Keratinocyte (primary cell): Measurements from ENCODE around the gene TUBGCP6. TPM values are rescaled to one million over a fixed set of nuclear protein-coding genes. Genes with fewer than 3 reads are reported as not detected.

ENCODE experiments used
- DNase-seq: peaks from one replicate; pipeline ENCODE4 v3.0.0-alpha.2; 2011; ENCODE audit warnings: low read depth, missing footprints, low spot score
- FAIRE-seq: peaks from 2 replicates; lab custom pipeline; 2011; peaks lifted over from hg19 to GRCh38; lab: Jason Lieb, UNC
- H2AFZ ChIP-seq: 2 replicates; pipeline ENCODE4 v1.6.0; 2012; ENCODE audit warnings: low read length, control low read depth, inconsistent platforms; ENCODE audit not compliant: control insufficient read depth
- H3K27ac ChIP-seq: 2 replicates; pipeline ENCODE4 v1.5.1; 2011; ENCODE audit warnings: low read length; ENCODE audit not compliant: control insufficient read depth, insufficient read depth
- H3K27me3 ChIP-seq: 3 replicates; pipeline ENCODE4 v1.6.0; 2011; ENCODE audit warnings: low read length; ENCODE audit not compliant: control insufficient read depth, insufficient read depth; ENCODE audit errors: extremely low read depth
- H3K36me3 ChIP-seq, 2 experiments: 2 replicates in 1 of 2; 3 replicates in 1 of 2; pipeline ENCODE4 v1.5.1; 2011; ENCODE audit warnings: low read length in 2 of 2, mild to moderate bottlenecking in 1 of 2; ENCODE audit not compliant: control insufficient read depth in 2 of 2, insufficient read depth in 2 of 2; ENCODE audit errors: extremely low read depth in 1 of 2
- H3K4me1 ChIP-seq: 3 replicates; pipeline ENCODE4 v1.5.1; 2011; ENCODE audit warnings: low read length; ENCODE audit not compliant: control insufficient read depth, insufficient read depth; ENCODE audit errors: extremely low read depth
- H3K4me2 ChIP-seq: 3 replicates; pipeline ENCODE4 v1.6.0; 2011; ENCODE audit warnings: low read depth, low read length; ENCODE audit not compliant: control insufficient read depth, insufficient read depth; ENCODE audit errors: extremely low read depth
- H3K4me3 ChIP-seq, 3 experiments: fragments of 200-600 bp in 1 of 3; sonication (generic) in 1 of 3; 2 replicates in 2 of 3; 3 replicates in 1 of 3; pipeline ENCODE4 v1.5.1; 2011 to 2016; ENCODE audit warnings: low read length in 3 of 3, mild to moderate bottlenecking in 3 of 3, control low read depth in 2 of 3, inconsistent platforms in 1 of 3, low read depth in 1 of 3, mixed read lengths in 1 of 3, mixed run types in 1 of 3, moderate library complexity in 1 of 3; ENCODE audit not compliant: control insufficient read depth in 2 of 3, insufficient read depth in 2 of 3; ENCODE audit errors: extremely low read depth in 1 of 3
- H3K79me2 ChIP-seq: 2 replicates; pipeline ENCODE4 v1.6.0; 2012; ENCODE audit warnings: low read length; ENCODE audit not compliant: control insufficient read depth, insufficient read depth
- H3K9ac ChIP-seq: 3 replicates; pipeline ENCODE4 v1.6.0; 2011; ENCODE audit warnings: low read length; ENCODE audit not compliant: control insufficient read depth, insufficient read depth; ENCODE audit errors: extremely low read depth
- H3K9me1 ChIP-seq: 3 replicates; pipeline ENCODE4 v1.6.0; 2011; ENCODE audit warnings: low read length; ENCODE audit not compliant: control insufficient read depth, insufficient read depth; ENCODE audit errors: extremely low read depth
- H3K9me3 ChIP-seq: 2 replicates; pipeline ENCODE4 v1.5.1; 2012; ENCODE audit warnings: low read depth, low read length; ENCODE audit not compliant: control insufficient read depth
- H4K20me1 ChIP-seq: 3 replicates; pipeline ENCODE4 v1.6.0; 2011; ENCODE audit warnings: low read length; ENCODE audit not compliant: control insufficient read depth, insufficient read depth; ENCODE audit errors: extremely low read depth
- EZH2 ChIP-seq: IDR thresholded peaks from one replicate; pipeline ENCODE4 v1.6.1; 2012; ENCODE audit warnings: inconsistent platforms, mild to moderate bottlenecking, low read length, moderate library complexity
- dilution Hi-C: fragments of 300-500 bp; cut with MboI; formaldehyde crosslinking; loops from one replicate; pipeline ENCODE4 v1.7.0; 2020; ENCODE audit warnings: low sequenced_read_pairs; ENCODE audit not compliant: extremely low pct_ligation_motif_present
- polyA plus RNA-seq, 5 experiments: library from polyadenylated mRNA; depleted of rRNA in 3 of 5; stranded (reverse) in 3 of 5; stranded (forward) in 1 of 5; unstranded in 1 of 5; fragments of >200 nt; gene quantifications; 1 replicate in 1 of 5; 2 replicates in 3 of 5; 3 replicates in 1 of 5; pipeline versions ENCODE4 v1.2.1 to v1.2.3, GENCODE V29; 2011 to 2012; ENCODE audit warnings: missing spikeins in 2 of 5, low read depth in 1 of 5, low replicate concordance in 1 of 5
- TF ChIP-seq, protein P1 (sequence below), 3 experiments: IDR thresholded peaks in 1 of 3; conservative IDR thresholded peaks in 1 of 3; optimal IDR thresholded peaks in 1 of 3; 2 replicates in 2 of 3; 3 replicates in 1 of 3; pipeline versions ENCODE3 to v1.5.1; 2011; ENCODE audit warnings: low read length in 3 of 3, mild to moderate bottlenecking in 3 of 3, moderate library complexity in 2 of 3, control low read depth in 1 of 3, inconsistent platforms in 1 of 3; ENCODE audit not compliant: insufficient read depth in 2 of 3; ENCODE audit errors: extremely low read depth in 1 of 3

The TUBGCP6 gene
- polyA plus RNA-seq, 1 donor (not counting 4 experiments of a cell fraction or from before 2014, with no cell fraction given): 10.1 TPM

GRCh38 chr22:50225200-50225969 lies 19.4 kb downstream of the TUBGCP6 start:
- Histone ChIP-seq H3K4me3 (no peak overlapping the region), H3K4me2 (no peak overlapping the region), H3K9me1 (no peaks in the 10 kb centered on the region), H2AFZ (no peak overlapping the region), H3K79me2 (no peaks in the 10 kb centered on the region), H3K9ac (no peak overlapping the region), H3K36me3 (peaks cover 11 to 42% of the 10 kb centered on the region in 2 experiments), H3K9me3 (no peaks in the 10 kb centered on the region), H3K27me3 (no peaks in the 10 kb centered on the region), H4K20me1 (no peaks in the 10 kb centered on the region), H3K4me1 (no peaks in the 10 kb centered on the region), H3K27ac (no peak overlapping the region)
- FAIRE-seq (no peak), DNase-seq (no peak)
- TF ChIP-seq, protein P1, sequence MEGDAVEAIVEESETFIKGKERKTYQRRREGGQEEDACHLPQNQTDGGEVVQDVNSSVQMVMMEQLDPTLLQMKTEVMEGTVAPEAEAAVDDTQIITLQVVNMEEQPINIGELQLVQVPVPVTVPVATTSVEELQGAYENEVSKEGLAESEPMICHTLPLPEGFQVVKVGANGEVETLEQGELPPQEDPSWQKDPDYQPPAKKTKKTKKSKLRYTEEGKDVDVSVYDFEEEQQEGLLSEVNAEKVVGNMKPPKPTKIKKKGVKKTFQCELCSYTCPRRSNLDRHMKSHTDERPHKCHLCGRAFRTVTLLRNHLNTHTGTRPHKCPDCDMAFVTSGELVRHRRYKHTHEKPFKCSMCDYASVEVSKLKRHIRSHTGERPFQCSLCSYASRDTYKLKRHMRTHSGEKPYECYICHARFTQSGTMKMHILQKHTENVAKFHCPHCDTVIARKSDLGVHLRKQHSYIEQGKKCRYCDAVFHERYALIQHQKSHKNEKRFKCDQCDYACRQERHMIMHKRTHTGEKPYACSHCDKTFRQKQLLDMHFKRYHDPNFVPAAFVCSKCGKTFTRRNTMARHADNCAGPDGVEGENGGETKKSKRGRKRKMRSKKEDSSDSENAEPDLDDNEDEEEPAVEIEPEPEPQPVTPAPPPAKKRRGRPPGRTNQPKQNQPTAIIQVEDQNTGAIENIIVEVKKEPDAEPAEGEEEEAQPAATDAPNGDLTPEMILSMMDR (optimal IDR thresholded peaks at IDR 0.05 in 1 of 3, IDR thresholded peaks at IDR 0.05 in 1 of 3, conservative IDR thresholded peaks at IDR 0.05 in 1 of 3; ENCODE audit: extremely low read depth in 1 of 3, insufficient read depth in 2 of 3, low read length in 3 of 3): no peak
- no peak for TF ChIP-seq EZH2
- dilution Hi-C loops: no loop called here

DNA sequence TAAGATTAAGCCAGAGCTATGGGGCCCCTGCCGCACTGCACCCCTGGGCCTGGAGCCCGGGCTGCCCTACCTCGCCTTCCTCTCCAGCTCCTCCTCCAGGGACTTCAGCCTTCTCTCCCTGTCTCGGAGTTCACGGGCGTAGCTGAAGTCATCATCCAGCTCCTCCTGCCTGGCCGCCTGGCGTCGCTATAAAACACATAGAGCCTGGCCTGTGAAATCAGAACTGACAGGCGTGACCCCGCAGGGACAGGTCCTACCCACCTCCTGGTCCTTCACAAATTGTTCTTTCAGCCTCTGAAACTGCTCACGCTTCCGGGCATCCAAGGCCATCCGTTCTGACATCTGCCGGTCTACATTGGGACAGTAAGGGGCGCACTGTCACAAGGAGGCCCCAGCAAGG lies 20.8 kb downstream of the TUBGCP6 start:
- no peak overlapping the region for H3K9ac ChIP-seq
- TF ChIP-seq, protein P1 (optimal IDR thresholded peaks at IDR 0.05 in 1 of 3, IDR thresholded peaks at IDR 0.05 in 1 of 3, conservative IDR thresholded peaks at IDR 0.05 in 1 of 3; ENCODE audit: extremely low read depth in 1 of 3, insufficient read depth in 2 of 3, low read length in 3 of 3): no peak
- no peak for TF ChIP-seq EZH2
- no peaks in the 10 kb centered on the region for H3K4me1 ChIP-seq
- no peaks in the 10 kb centered on the region for H3K79me2 ChIP-seq
- H3K9me3 ChIP-seq: no peaks in the 10 kb centered on the region
- no peak overlapping the region for H3K4me3 ChIP-seq
- no peaks in the 10 kb centered on the region for H4K20me1 ChIP-seq
- H3K27me3 ChIP-seq: no peaks in the 10 kb centered on the region
- H3K9me1 ChIP-seq: no peaks in the 10 kb centered on the region
- no peak for DNase-seq
- peaks cover 22 to 43% of the 10 kb centered on the region in 2 experiments for H3K36me3 ChIP-seq
- dilution Hi-C loops: no loop called here
- no peak overlapping the region for H2AFZ ChIP-seq
- no peak overlapping the region for H3K4me2 ChIP-seq
- no peak overlapping the region for H3K27ac ChIP-seq
- FAIRE-seq: no peak
